NCI-H2171 (cell line): ENCODE results near the gene PARP12.

Source experiments
- DNase-seq: peaks from one replicate; lab custom pipeline; 2025; lab: John Stamatoyannopoulos, UW

Gene PARP12

GRCh38 chr7:140035400-140036223 lies 27.1 kb downstream of the PARP12 start:
- no peak for DNase-seq

GRCh38 chr7:140034421-140034820 lies 28.3 kb downstream of the PARP12 start:
- no peak for DNase-seq

DNA sequence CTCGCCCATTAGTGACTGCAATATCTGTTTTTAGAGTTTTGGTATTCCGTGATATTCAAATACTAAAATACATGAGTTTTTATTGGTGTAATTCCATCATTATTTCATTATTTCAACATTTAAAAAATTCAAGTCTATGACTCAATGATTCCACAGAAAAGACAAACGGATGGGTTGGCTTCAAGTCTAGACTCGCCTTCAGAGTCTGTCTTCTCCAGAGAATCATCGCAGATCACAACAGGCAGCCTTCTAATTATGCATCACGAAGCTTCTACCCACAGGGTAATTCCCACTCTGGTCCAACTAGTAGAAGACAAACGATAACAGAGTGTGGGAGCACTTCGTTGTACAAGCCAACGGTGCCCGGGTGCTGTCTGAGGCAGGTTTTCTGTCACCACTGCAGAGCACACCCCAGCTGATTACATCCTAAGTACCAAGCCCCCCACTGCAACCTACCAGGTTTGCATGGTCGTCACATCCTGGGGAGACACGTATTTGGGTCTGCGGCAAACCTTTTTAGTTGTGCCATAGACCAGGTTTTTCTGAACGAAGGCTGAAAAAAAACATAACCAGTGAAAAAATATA lies 28.9 kb downstream of the PARP12 start:
- DNase-seq = no peak

- DNase-seq = no peak
Measured at GRCh38 chr7:140033036-140033435, 29.7 kb downstream of the PARP12 start.

DNA sequence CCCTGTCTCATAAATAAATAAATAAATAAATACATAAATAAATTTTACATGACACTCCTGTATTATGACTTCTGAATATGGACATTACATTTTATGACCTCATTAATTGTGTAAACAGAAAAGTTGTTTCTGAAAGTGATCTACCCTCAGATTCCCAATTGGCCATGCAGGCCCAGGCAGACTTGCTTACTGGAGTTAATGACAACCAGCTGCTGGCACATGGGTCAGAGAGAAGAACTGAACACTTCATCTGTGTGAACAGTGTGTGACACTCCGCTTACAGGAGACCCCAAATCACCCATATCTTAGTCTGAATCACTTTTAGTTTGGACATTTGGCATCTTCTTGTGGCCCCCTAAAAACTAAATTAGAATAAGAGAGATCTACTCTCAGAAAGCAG lies 31.4 kb downstream of the PARP12 start:
- no peak for DNase-seq

DNA sequence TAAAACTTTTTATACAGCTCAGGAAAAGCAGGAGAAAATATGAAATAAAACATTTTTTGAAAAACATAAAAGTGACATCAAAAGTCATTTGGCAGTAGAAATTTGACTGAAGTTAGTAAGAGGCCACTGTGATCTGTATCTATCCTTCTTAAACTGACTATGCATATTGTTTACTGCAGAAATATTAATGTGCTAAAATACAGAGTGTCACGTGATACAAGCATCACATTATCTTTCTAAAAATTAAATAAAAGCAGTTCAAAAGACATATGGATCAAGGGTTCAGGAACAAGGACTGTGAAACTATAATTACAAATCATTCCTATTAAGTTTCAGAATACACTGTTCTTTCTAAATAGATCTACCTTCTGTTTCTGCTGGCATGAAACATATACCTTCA lies 33.7 kb downstream of the PARP12 start:
- DNase-seq = no peak

GRCh38 chr7:140028311-140028710 lies 34.4 kb downstream of the PARP12 start:
- no peak for DNase-seq

DNA sequence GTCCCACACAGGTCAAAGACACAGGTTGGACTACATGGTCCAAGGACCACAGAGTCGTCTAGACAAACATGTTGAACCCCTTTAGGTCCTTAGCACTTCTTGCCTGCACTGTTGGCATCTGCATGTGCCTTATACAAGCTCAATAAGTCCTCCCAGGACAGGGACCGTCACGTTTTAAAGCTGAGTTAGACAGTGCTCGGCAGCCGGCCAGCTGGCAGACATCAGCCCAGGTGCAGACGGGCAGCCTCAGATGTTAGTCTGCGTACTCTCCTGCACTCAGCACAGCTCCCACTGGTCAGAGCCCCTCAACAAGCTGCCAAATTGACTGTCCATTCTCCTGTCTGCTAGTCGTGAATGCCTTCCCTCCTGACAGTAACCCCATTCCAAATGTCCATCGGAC lies 34.9 kb downstream of the PARP12 start:
- DNase-seq = no peak

- no peak for DNase-seq
Measured at GRCh38 chr7:140026935-140027334, 35.8 kb downstream of the PARP12 start.

DNA sequence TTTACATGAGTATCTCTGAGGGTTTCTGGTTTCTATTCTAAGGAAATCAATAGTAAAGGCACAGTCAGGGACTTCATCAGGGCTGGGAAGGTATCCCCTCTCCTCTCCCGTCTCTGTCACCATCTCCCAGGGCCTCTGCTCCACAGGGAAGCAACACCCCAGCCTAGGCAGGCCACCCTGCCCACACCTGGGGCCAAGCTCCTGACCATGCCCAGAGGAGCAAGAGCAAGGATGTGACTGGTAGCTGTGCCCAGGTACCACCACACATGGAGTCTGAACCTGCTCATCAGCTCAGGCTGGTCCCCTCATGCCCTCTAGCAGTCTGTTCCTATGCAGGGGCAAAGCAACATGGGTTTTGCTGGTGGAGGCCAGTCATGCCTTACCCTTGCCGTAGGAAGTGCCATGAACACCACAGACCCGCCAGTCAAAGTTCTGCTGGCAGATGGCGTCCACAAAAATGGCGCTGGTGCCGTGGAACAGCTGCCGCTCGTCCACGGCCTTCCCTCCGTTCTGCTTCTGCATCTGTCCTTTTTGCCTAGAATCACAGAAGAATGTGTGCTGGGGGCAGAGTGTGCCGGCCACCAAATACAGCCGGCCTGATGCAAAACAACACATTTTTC lies 36.8 kb downstream of the PARP12 start:
- DNase-seq = no peak

GRCh38 chr7:140025241-140025640 lies 37.5 kb downstream of the PARP12 start:
- no peak for DNase-seq

DNA sequence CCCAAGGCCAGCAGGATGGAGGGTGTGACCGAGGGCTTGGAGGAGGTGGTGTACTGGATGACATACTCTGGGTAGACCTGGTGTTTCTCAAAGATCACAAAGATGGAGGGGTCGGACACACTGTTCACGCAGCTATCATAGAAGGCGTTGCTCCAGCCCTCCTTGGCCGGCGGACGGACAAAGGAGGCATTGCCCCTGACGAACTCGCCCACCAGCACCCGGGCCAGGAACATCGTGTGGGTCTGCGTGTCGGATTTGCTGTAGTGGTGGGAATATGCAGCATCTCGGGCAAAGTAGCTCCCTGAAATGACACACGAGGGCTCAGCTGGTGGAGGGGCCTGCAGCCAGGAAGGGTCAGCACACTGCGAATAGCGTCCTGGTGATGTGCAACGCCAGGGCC lies 38.2 kb downstream of the PARP12 start:
- DNase-seq = no peak

GRCh38 chr7:140023728-140024127 lies 39.0 kb downstream of the PARP12 start:
- DNase-seq = no peak

GRCh38 chr7:140022582-140023211 lies 40.1 kb downstream of the PARP12 start:
- DNase-seq = no peak

DNA sequence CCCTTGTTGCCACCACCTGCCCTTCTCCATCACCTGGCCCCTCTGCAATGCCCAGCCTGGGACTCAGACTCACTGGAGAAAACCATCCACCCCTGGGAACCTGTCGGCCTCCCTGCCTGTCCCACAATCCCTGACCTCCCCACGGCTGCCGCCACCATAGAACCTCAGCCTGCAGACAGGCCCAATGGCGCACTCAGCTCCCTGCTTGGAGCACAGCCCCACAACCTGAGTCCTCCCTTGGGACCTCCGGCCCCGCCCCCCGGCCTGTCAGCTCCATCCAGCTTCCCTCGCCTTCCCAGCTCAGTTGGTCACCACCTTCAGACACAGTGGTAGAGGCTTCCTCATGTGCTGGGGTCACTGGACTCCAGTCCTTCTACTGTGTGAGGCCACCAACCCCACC lies 41.1 kb downstream of the PARP12 start:
- DNase-seq = no peak

DNA sequence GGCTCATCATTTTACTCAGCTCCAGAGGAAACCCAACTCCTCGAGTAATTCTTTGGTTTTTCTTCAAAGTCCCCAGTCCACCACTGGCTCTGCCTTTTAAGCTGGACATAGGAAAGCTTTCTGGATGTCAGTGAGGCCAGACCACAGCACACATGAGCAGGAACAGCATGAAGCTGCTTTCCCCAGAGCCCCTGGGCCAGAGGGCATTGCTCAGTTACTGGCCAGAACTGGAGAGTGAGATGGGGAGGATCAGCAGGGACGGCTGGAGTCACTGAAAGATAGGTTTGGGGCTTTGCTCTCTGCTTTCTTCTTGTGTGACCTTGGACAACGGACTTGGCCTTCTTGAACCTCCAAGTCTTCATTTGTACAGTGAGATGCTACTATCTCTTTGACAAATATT lies 43.1 kb downstream of the PARP12 start:
- DNase-seq = no peak

DNA sequence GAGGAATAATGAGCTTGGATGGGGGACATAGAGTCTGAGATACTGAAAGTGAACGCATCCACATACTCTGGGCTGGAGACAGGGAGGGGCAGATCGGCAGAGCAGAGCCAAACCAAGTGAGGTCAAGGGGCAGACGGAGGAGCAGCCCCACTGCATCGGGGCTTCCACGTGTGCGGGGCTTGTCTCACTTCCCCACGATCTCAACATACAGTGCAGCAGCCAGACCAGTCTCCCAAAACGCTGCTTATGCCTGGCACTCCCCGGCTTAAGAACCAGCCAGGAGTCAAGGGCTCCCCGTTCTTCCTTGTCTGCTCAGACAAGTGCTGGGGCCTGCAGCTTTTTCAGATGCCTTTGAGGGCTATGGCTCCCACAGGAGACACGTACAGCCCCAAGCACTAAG lies 43.6 kb downstream of the PARP12 start:
- DNase-seq = no peak

- DNase-seq = no peak
Measured at GRCh38 chr7:140018125-140019043, 44.4 kb downstream of the PARP12 start.

- no peak for DNase-seq
Measured at GRCh38 chr7:140017543-140017942, 45.2 kb downstream of the PARP12 start.

DNA sequence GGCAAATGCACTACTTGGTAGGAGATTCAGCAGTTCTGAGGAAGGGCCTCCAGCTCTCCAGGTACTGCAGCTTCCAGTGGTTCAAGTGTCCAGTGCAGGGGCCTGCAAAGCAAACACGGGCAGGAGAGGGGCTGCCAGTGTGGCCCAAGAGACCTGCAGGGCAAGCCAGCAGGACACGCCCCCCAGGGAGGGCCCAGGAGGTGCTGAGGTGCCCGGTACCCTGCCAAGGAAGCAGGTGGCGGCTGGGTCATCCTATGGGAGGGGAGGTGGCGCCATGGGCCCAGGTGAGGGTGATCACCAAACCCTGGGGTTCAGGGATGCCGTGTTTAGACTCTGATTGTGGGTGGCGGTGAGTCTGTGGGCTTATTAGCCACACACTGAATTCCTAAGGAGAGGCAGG lies 45.7 kb downstream of the PARP12 start:
- DNase-seq = no peak

- DNase-seq = no peak
Measured at GRCh38 chr7:140016540-140016939, 46.2 kb downstream of the PARP12 start.

- no peak for DNase-seq
Measured at GRCh38 chr7:140015471-140015970, 47.2 kb downstream of the PARP12 start.
